ENCODE data around the gene LSR.

LSR gene

DNA sequence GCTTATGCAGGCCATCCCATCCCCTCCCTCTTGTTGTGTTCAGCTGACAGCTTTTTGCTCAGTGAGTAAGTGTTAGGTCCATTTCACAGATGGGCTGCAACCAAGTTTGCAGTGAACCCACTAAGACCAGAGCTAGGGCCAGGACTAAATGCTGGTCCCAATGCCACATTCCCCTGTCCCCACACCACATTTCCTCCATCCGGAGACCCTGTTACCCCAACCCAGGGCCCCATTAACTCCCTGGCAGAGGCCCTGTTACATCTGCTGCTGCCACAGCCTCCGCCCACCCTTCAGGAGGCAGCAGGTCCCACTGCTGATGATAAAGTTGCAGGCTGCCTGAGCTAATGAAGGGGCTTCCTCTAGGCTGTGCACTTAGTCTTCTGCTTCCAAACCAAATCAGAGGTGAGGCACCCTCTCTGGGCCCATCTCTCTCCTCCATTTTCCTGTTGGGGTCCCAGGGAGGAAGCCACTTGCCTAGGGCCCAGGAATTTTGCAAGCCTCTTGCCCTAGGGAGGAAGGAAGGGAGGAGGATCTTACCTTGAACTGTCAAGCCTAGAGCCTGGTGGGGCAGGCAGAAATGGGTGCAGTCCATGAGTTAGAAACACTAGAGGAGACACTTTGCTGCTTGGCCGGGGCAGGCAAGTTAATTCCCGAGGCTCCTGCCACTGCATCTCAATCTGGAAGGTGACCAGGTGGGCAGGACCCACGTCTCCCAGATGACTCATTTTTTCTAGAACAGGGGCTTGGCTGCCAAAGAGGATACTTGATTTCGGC is 16.5 kb downstream of the LSR start:
- no peaks in the 10 kb centered on the region for H3K79me2 ChIP-seq (ENCODE audit: insufficient read depth, low read length)
- no peak overlapping the region for H3K4me3 ChIP-seq (ENCODE audit: low read depth, low read length, poor library complexity, severe bottlenecking)
- H3K9ac ChIP-seq (ENCODE audit: low read length): no peak overlapping the region; the same call in 1 of the 2 replicates
- no peaks in the 10 kb centered on the region for H4K20me1 ChIP-seq (ENCODE audit: insufficient read depth, low read length)
- no peaks in the 10 kb centered on the region for H3K9me2 ChIP-seq (ENCODE audit: low read depth, low read length)
- peaks cover 51% of the 10 kb centered on the region for H3K4me1 ChIP-seq (ENCODE audit: insufficient read depth, low read length, severe bottlenecking)
- no peaks in the 10 kb centered on the region for H3K9me3 ChIP-seq (ENCODE audit: low read length)
- TF ChIP-seq, protein P1, sequence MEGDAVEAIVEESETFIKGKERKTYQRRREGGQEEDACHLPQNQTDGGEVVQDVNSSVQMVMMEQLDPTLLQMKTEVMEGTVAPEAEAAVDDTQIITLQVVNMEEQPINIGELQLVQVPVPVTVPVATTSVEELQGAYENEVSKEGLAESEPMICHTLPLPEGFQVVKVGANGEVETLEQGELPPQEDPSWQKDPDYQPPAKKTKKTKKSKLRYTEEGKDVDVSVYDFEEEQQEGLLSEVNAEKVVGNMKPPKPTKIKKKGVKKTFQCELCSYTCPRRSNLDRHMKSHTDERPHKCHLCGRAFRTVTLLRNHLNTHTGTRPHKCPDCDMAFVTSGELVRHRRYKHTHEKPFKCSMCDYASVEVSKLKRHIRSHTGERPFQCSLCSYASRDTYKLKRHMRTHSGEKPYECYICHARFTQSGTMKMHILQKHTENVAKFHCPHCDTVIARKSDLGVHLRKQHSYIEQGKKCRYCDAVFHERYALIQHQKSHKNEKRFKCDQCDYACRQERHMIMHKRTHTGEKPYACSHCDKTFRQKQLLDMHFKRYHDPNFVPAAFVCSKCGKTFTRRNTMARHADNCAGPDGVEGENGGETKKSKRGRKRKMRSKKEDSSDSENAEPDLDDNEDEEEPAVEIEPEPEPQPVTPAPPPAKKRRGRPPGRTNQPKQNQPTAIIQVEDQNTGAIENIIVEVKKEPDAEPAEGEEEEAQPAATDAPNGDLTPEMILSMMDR (IDR thresholded peaks at IDR 0.05; ENCODE audit: low read length): no peak
- no peak for TF ChIP-seq EZH2 (IDR thresholded peaks at IDR 0.05; ENCODE audit: borderline replicate concordance, low read length)
- no peaks in the 10 kb centered on the region for H3K27me3 ChIP-seq (ENCODE audit: insufficient read depth, low read length)
- H3K4me2 ChIP-seq (ENCODE audit: low read length): no peak overlapping the region
- no peaks in the 10 kb centered on the region for H3F3A ChIP-seq (ENCODE audit: insufficient read depth, low read length)
- no peak overlapping the region for H2AFZ ChIP-seq (ENCODE audit: low read length)
- H3K27ac ChIP-seq (ENCODE audit: low read depth, low read length, poor library complexity, severe bottlenecking): peak overlapping the region; percentile 85
- H3K36me3 ChIP-seq (ENCODE audit: insufficient read depth, low read length): peaks cover 50% of the 10 kb centered on the region; the same call in 1 of the 2 replicates

DNA sequence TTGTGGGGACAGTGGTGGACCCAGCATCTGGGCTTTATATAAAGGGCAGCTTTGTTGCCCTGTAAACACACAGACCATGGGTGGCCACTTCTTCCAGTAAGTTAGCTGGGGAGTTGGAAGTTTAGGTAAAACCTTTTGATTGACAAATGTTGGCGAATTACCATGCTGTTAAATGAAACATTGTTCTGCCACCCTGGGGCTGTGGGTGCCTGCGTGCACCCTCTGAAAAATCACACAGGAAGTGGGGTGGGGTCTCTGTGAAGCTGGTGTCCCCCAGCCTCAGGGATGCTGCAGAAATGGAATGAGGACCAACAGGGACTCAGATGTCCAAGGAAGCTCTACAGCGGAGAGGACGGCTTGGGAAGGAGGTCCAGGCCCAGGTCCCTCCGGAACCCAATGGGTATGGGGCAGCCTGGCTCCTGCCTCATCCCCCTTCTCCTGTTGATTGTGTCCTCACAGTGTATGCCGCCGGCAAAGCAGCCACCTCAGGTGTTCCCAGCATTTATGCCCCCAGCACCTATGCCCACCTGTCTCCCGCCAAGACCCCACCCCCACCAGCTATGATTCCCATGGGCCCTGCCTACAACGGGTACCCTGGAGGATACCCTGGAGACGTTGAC is 17.2 kb downstream of the LSR start:
- peak overlapping the region; percentile 85 for H3K27ac ChIP-seq (ENCODE audit: low read depth, low read length, poor library complexity, severe bottlenecking)
- H3K9ac ChIP-seq (ENCODE audit: low read length): no peak overlapping the region
- H3K4me3 ChIP-seq (ENCODE audit: low read depth, low read length, poor library complexity, severe bottlenecking): peak overlapping the region; percentile 87
- peaks cover 52% of the 10 kb centered on the region for H3K36me3 ChIP-seq (ENCODE audit: insufficient read depth, low read length)
- no peaks in the 10 kb centered on the region for H3K9me3 ChIP-seq (ENCODE audit: low read length)
- H3K9me2 ChIP-seq (ENCODE audit: low read depth, low read length): no peaks in the 10 kb centered on the region
- TF ChIP-seq EZH2 (IDR thresholded peaks at IDR 0.05; ENCODE audit: borderline replicate concordance, low read length): no peak
- TF ChIP-seq, protein P1 (IDR thresholded peaks at IDR 0.05; ENCODE audit: low read length): no peak
- H3K4me2 ChIP-seq (ENCODE audit: low read length): no peak overlapping the region; the same call in 1 of the 2 replicates
- H2AFZ ChIP-seq (ENCODE audit: low read length): no peak overlapping the region
- no peaks in the 10 kb centered on the region for H3K27me3 ChIP-seq (ENCODE audit: insufficient read depth, low read length)
- H3K4me1 ChIP-seq (ENCODE audit: insufficient read depth, low read length, severe bottlenecking): peaks cover 47% of the 10 kb centered on the region
- no peaks in the 10 kb centered on the region for H4K20me1 ChIP-seq (ENCODE audit: insufficient read depth, low read length)
- no peaks in the 10 kb centered on the region for H3K79me2 ChIP-seq (ENCODE audit: insufficient read depth, low read length)
- H3F3A ChIP-seq (ENCODE audit: insufficient read depth, low read length): no peaks in the 10 kb centered on the region

DNA sequence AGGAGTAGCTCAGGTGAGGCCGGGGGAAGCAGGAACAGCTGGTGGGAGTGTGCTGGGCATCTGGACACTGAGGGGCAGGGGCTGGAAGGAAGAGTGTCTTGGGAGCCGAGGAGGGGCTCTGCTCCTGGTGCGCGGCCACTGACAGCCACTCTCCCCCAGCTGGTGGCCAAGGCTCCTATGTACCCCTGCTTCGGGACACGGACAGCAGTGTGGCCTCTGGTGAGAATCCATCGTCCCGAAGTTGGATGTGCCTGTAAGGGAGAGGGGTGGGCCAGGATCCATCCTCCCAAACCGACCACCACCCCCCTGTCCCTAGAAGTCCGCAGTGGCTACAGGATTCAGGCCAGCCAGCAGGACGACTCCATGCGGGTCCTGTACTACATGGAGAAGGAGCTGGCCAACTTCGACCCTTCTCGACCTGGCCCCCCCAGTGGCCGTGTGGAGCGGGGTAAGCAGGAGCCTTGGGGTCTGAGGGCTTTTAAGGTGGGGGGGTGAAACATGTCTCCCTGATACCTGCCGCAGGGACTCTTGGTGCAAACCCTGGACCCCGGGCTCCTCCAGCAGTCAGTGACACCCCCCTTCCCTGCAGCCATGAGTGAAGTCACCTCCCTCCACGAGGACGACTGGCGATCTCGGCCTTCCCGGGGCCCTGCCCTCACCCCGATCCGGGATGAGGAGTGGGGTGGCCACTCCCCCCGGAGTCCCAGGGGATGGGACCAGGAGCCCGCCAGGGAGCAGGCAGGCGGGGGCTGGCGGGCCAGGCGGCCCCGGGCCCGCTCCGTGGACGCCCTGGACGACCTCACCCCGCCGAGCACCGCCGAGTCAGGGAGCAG is 17.9 kb downstream of the LSR start:
- Histone ChIP-seq H3K9ac (ENCODE audit: low read length) (peak overlapping the region; percentile 95), H3K4me1 (ENCODE audit: insufficient read depth, low read length, severe bottlenecking) (peaks cover 42% of the 10 kb centered on the region), H3F3A (ENCODE audit: insufficient read depth, low read length) (no peaks in the 10 kb centered on the region), H4K20me1 (ENCODE audit: insufficient read depth, low read length) (no peaks in the 10 kb centered on the region), H2AFZ (ENCODE audit: low read length) (no peak overlapping the region), H3K27ac (ENCODE audit: low read depth, low read length, poor library complexity, severe bottlenecking) (peak overlapping the region; percentile 85), H3K9me3 (ENCODE audit: low read length) (no peaks in the 10 kb centered on the region), H3K9me2 (ENCODE audit: low read depth, low read length) (no peaks in the 10 kb centered on the region), H3K4me2 (ENCODE audit: low read length) (peak overlapping the region; percentile 84), H3K36me3 (ENCODE audit: insufficient read depth, low read length) (peaks cover 59% of the 10 kb centered on the region), H3K4me3 (ENCODE audit: low read depth, low read length, poor library complexity, severe bottlenecking) (peak overlapping the region; percentile 87), H3K79me2 (ENCODE audit: insufficient read depth, low read length) (no peaks in the 10 kb centered on the region), H3K27me3 (ENCODE audit: insufficient read depth, low read length) (no peaks in the 10 kb centered on the region)
- TF ChIP-seq EZH2 (IDR thresholded peaks at IDR 0.05; ENCODE audit: borderline replicate concordance, low read length): no peak
- TF ChIP-seq, protein P1 (IDR thresholded peaks at IDR 0.05; ENCODE audit: low read length): no peak
